HG02938 (cell line): ENCODE results near the gene ESYT2.

ENCODE experiments used
- ATAC-seq: cut with Tn5 transposase; IDR thresholded peaks from one replicate; pipeline ENCODE4 v1.9.1; 2021; ENCODE audit warnings: mild to moderate bottlenecking, moderate library complexity; ENCODE audit not compliant: unreplicated experiment

Gene ESYT2

DNA sequence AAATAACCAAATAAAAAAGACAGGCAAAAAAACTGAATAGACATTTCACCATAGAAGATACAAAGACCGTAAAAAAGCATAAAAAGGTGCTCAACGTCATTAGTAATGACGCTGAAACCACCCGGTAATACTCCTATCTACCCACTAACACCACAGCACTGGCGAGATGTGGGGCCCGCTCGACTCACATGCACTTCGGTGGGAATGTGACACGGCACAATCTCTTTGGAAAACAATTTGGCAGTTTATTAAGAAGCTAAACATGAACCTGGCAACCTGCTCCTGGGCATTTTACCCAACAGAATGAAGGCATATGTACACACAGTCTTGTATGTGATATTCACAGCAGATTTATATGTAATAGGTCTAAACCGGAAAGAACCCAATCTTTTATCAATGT is 81.9 kb downstream of the ESYT2 start:
- ATAC-seq, result no peak

DNA sequence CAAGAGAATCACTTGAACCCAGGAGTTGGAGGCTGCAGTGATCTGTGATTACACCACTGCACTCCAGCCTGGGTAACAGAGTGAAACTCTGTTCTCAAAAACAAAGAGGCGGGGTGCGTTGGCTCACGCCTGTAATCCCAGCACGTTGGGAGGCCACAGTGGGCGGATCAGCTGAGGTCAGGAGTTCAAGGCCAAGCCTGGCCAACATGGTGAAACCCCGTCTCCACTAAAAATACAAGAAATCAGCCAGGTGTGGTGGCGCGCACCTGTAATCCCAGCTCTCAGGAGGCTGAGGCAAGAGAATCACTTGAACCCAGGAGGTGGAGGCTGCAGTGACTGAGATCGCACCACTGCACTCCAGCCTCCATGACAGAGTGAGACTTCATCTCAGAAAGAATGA is 82.4 kb downstream of the ESYT2 start:
- ATAC-seq, result no peak

DNA sequence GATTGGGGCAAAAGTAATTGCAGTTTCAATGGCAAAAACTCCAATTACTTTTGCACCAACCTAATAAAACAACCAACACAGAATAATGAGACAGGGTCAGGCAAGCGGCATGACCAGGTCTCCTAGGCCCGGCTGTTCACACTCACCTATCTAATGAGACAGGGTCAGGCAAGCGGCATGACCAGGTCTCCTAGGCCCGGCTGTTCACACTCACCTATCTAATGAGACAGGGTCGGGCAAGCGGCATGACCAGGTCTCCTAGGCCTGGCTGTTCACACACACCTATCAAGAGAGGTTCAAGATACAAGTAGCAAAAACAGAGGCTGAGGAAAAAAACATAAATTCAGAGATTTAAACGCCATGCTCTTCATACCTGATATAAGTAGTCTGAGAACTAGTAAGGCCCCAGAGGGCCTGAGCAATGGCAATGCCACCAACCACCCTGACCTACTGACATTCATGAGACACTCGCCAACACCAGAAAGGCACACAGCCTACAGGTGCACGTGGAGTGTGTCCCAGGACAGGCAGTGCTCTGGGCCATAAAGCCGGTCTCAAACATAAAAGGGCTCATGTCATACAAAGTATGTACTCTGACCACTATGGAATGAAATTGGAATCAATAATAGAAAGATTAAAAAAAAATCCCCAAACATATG is 84.1 kb downstream of the ESYT2 start:
- ATAC-seq, result no peak

DNA sequence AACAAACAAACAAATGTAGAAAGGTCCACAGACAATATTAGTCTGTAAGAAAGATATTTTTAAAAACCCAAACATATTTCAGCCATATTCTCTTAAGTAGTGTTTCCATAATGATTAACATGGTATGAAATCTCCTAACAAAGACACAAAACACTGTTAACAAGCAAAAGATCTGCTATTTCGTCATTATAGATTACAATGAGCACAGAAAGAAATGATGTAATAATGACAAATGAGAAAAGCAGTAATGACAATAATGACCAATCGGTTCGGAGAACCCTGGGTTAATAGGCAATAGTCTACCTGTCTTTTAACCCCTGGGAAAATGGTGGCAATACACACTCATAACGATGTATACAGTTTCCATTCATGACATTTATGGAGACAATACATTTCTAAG is 85.2 kb downstream of the ESYT2 start:
- ATAC-seq, result no peak

DNA sequence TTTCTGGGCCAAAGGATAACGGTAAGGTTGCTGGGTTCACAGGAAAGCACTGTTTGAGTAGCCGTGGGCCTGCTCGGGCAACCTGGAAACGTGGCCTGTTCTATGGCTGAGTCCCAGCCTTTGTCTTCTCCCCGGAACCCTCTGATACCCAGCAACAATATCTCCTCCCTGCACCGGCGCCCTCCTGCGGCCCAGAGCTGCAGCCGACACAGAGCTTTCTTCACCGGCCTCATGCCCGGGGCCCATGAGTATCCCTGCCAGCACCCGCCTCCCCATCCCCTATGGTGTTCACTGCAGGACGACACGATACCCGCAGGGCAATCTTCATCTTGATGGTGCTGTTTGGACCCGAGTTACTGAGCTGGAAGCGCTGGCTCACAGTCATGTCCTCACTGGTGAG is 86.1 kb downstream of the ESYT2 start:
- no peak for ATAC-seq

DNA sequence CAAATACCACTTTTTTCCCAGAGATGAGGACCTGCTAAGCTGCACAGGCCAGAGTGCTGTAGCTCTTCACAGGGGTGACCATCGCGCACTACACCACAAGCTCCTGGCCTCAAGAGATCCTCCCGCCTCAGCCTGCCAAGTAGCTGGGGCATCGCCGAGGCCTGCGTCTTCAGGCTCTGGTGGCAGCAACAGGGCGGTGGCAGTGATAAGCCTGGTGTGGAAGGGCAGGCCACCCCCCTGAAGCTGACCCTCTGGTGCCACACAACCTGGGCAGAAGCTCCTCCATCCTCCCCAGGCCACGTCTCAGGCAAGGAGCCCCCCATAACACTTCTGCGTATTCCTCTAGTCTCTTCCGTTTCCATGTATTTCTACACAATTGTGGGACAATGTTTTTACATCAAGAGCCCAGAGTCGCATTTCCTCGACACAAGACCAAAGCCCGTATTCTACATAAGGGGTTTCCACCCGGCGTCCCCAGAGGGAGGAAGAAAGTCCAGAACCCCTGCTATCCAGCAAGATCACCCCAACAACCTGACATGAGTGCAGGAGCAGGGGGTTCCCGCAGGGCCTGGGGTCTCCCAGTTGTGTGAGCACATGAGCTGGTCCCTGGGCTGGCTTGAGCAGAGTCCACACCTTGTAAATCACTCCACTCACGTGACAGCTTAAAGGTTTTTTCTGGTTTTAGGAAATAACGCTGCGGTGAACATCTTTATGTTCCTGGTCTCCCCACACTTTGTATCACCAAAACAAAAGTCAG is 87.1 kb downstream of the ESYT2 start:
- ATAC-seq, result no peak

DNA sequence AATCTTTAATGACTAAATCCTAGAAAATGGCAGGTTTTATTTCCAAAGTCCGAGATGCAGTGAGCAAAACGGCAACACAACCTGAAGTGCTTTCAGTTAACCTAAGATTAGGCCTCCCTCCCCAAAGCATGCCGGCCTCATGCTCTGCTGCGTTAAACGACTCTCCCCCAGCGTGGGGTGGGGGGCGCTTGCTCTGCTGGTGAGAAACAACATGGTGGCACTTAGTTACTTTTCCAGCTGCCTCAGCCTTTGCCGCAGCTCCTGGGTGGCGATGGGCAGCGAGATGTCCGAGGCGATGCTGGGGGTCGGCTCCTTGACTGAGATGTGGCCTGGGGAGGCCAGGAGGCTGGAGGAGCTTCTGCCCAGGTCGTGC is 88.0 kb downstream of the ESYT2 start:
- ATAC-seq, result no peak

DNA sequence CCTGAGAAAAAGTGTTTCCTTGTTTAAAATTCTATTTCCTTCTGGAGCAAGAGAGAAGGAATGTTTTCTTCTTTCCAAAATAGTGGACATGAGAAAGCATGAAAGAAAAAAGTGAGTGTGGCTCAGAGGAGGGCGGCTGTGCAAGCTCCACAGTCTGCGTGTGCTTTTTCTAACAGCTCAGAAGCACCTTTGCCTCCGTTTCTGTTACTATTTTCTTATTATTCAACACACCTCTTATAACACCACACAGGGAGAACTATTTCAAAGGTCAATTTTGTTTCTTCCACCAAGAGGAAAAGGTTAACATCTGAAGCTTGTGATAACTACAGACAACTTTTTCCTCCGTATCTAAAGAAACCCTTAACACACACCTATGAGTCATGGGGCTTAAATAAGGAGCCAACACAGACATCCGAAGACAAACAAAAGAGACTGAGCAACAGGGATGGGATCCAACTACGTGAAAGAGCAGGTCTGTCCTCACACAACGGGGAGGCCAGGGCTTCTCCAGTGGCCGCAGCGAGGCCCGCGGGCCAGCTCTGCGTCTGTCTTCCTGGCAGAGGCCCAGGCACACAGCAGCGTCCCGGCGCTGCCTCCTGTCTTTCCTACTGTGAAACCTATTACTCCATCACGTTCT is 88.5 kb downstream of the ESYT2 start:
- ATAC-seq, result no peak

DNA sequence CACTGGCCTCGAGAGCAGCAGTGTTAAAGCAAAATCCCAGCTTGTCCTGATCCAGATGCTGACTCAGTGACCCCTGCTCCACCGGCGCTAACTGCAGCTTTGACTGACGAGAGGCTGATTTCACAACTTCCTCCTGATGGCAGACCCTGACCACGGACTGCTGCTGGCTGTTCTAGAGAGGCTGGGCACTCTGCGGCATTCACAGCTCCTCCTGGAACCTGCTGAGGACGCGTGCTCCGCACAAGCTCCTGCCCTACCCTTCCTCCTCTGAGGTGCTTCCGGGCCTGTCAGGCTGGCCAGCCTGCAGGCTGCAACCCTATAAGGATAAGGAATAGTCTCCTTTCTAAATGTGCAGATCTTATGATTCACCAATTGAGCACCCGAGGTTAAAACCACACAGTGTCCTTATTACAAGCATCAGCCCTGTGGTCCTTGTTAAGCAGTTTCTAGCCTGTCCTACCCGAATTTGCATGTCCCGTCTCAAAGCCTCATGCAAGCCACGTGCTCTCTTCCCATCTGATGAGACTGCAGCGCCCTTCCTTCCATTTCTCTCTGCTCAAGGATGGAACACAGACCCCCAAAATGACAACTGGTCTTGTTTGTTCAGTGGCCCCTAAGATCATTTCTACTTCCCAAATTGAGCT is 89.2 kb downstream of the ESYT2 start:
- ATAC-seq, result no peak

DNA sequence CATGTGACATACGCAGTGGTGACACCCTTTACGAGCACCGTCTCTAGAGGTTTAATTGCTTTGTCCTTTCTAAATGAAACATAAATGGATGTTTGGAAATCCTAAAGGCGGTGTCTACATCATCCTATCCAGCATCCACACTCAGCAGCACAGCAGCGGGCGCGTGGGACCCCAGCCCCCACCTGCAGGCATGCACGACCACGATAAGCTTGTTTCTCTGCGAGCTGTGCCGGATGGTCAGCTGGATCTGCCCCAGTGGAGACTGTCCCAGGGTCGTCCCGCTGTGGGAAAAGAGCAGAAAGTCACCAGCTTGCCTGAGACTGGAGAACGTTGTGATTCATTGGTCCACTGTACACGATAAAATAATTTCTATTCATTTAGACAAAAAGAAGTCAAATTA is 90.5 kb downstream of the ESYT2 start:
- no peak for ATAC-seq

DNA sequence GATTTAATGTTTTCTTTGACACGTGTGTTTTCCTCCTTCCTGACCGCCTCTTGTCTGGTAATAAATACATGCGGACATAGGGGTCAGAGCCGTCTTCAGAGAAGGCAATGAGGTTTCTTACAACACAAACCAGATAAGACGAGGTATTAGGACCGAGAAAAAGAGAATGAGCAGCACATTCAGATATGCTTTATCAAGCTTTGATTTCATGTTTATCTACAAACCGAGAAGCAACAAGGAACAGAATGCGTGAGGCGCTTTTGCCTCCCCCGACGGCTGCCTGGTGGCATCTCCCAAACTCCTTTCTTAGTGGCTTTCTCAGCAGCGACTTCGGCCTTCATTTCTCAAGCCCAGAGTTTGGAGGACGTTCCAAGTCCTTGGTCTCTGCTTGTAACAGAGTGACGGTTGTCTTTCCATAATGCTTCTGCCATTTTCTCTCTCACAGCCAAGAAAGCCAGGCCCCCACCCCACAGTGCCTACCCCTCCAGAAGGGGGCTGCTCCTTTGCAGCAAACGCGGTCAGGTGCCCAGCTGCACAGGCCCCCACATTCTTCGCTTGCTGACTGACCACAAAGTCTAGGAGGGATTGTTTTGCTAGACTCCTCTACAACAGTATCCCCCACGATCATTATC is 92.1 kb downstream of the ESYT2 start:
- no peak for ATAC-seq

DNA sequence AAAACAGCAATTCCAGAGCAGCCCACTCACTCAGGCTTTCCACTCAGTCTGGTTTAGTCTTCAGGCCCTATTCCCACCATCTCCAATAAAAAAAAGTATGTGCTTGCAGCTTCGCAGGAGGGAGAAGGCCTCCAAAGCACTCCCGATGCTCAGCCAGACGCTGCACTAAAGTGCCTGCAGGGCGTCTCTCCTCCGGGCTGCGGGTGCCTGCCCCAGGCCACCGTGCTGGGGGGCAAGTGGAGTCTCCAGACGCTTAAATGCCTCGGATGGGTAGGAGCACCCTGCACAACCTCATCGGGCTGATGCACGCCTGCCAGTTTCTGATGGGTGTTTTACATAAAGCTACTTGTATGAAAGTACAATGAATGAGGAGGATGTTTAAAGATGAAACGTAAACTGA is 93.4 kb downstream of the ESYT2 start:
- ATAC-seq, result no peak

DNA sequence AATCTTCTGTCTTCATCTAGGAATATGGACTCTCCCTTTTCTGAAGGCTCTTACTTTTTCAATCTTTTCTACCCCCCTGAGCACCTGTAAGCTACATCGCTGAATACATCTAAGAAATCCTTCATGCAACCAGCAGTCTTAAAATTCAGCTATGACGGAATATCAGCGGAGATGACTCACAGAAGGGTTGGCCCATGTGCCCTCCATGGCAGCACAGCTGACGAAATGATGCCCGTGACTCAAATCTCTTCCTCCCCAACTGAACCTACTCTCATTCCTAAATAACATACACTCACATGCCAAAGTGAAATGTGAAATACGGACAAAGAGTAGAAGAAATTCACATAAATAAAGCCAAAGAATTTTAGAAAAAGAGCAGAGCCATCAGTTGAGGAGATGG is 94.4 kb downstream of the ESYT2 start:
- no peak for ATAC-seq

DNA sequence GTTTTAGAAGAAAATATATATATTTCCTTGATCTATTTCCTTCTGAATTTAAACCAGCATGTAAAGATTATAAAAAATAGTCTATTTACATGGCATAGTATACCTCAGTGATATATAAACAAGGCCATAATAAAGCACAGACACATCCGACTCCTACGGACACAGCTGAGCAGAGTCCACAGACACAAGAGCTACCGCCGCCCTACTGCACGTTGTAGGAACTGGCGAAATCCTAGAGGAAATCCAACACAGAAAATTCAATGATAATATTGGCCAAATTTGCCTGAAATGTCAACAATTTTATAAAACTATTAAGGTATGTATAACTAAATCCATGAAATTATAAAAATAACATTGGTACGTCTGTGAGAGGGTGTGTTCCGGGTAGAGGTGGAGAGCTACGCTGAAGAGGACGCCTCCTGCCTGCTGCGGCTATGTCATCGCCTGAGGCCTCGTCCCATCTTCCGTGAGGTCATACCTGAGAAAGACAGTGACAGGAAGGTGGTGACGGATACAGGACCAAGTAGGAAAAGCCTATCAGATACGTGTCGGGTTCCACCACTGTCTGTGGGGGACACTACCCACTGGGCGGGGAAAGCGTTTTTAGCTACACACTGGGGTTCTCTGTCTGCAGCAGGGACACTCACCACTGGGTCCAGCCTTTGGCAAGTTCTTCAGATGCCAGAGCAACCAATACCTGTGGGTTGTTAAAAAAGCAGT is 95.4 kb downstream of the ESYT2 start:
- ATAC-seq, result no peak

DNA sequence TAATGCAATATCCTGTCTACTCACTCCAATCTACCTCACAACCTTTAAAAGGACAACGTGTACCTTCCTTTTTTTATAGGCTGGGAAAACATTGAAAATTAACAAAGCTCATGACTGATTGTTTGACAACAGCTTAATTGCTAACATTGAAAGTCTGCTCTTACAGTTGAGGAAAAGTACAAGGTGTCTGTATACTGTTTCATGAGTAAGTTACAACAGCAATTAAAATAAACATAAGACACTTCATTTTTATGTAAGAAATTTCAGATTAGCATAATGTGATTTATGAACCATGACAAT is 96.1 kb downstream of the ESYT2 start:
- no peak for ATAC-seq

DNA sequence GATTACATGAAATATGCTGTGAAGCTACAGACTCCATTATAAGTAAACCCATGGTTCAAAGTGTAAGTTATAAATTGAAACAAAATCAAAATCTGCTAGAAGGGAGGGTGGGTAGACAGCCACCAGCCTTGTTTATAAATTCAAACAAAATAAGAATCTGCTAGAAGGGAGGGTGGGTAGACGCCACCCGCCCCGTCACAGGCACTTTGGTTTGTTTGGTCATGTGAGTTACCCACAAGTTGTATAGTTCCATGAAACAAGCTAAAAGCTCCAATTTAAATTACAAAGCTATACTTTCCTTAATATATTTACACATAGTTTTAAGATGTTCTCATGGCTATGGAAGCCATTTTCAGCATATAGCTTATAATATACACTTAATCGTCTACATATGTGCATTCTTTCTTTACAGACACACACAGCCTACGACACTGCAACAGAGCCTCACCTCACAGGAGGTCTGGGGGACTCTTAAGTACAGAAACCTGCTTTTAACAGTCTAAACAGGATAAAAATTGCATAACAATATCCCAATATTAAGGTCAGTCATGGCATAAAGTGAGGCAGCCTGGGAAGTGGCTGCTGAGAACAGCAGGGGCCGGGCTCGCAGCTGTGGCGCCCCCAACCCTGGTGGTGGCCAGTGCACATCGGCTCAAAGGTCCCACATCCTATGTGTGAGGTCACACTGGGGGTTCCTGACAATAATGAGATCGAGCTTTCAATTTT is 96.7 kb downstream of the ESYT2 start:
- ATAC-seq, result no peak

DNA sequence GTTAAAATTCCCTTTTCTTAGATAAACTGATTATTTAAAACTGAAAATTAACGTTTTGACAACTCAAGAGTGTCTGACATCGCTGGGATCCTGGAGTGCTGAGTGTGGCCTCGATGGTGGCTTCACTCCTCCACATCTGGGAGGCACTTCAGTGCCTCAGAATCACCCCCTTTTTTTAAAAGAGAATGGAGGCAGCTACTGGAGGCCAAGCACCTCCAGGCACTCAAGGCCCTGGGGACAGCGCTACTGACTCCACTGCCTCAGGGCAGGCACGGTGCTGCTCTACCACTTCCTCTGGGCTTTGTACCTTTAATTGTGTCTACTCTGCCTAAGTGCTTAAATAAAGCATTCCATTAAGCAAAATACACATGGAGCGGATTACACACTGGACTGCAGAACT is 97.5 kb downstream of the ESYT2 start:
- ATAC-seq, result no peak

DNA sequence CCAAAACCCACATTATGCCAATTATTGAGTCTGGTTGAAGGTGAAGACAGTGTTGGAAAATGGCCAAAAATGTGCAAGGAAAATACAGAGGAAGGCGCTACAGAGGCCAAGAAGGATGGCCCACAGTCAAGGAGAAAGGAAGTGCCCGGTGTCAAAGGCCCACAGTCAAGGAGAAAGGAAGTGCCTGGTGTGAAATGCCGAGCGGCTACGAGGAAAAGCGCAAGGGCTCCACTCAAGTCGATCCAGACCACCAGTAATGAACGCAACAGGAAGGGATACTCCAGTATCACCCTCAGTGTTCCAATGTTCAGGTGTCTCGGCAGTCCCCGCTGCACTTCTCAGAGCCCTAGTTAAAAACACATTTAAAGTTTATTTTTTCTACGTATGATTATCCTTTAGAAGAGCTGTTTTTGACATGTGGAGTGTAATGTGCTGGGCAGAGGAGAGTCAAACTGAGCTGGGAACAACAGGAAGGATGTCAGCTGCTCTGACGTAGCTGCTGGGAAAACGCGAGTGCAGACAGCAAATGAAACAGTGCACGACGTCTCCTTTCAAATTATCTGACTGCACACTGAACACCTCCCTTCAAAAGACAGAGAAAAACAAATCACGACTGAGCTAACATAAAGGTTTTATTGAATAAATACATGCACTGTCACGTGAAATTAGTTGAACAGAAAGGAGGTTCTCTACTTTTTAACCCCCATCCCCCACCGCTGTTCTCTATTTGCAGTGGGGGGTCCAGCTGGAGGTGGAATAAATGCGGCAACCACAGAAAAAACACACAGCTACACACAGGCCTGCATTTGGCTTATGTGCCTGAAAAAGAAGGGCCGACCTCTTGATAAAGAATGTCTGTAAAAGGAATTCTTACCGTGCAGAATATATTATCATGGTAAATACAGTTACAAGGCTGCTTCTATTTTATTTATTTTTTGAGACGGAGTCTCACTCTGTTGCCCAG is 98.6 kb downstream of the ESYT2 start:
- ATAC-seq, result no peak
